Fibroblast of pulmonary artery (primary cell): ENCODE data around the gene TUBGCP6.

Experiments used
- DNase-seq: peaks from one replicate; pipeline ENCODE4 v3.0.0-alpha.2; 2010; ENCODE audit warnings: low read depth
- H3K4me3 ChIP-seq: replicated peaks from 2 replicates; pipeline ENCODE4 v1.5.1; 2011; ENCODE audit warnings: low read depth, mild to moderate bottlenecking, control low read depth, low read length, moderate library complexity
- TF ChIP-seq, protein P1 (sequence below): IDR thresholded peaks from 2 replicates; pipeline ENCODE4 v1.5.1; 2011; ENCODE audit warnings: mild to moderate bottlenecking, control low read depth, low read length, inconsistent platforms; ENCODE audit errors: missing control alignments

Gene TUBGCP6

DNA sequence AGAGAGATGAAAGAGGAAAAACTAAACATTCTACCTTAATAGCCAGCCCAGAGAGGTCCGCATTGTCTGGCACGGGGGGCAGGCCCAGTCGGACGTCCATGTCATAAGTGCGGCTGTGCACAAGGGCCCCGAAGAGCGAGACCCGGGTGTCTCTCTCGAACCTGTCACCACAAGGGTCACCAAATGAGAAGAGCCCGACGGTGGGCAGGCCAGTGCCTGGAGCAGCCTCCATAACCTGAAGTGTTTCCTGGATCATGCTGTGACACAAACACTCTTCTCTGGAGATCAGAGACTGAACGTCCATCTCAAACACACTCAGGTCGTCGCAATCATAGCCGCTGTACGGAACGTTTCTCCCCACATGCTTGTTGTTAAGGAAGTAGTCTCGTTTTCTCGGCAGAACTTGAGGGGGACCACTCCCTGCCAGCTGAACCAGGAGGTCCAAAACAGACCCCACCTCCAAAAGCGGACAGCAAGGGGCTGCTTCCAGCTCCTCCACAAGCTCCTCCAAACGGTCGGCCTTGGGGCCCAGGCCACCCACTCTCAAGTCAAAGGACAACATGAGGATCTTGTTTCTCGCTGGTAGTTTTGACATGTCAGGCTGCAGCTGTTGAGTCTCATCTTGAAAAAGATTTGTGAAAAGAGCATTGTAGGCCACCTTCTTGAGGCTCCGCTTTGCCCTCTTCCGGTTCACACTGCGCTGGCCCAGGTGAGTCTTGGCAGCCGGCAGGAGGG, 971 bp downstream of the TUBGCP6 start:
- DNase-seq, result no peak
- TF ChIP-seq, protein P1, sequence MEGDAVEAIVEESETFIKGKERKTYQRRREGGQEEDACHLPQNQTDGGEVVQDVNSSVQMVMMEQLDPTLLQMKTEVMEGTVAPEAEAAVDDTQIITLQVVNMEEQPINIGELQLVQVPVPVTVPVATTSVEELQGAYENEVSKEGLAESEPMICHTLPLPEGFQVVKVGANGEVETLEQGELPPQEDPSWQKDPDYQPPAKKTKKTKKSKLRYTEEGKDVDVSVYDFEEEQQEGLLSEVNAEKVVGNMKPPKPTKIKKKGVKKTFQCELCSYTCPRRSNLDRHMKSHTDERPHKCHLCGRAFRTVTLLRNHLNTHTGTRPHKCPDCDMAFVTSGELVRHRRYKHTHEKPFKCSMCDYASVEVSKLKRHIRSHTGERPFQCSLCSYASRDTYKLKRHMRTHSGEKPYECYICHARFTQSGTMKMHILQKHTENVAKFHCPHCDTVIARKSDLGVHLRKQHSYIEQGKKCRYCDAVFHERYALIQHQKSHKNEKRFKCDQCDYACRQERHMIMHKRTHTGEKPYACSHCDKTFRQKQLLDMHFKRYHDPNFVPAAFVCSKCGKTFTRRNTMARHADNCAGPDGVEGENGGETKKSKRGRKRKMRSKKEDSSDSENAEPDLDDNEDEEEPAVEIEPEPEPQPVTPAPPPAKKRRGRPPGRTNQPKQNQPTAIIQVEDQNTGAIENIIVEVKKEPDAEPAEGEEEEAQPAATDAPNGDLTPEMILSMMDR, result no peak
- peak overlapping the region; percentile 97 for H3K4me3 ChIP-seq

DNA sequence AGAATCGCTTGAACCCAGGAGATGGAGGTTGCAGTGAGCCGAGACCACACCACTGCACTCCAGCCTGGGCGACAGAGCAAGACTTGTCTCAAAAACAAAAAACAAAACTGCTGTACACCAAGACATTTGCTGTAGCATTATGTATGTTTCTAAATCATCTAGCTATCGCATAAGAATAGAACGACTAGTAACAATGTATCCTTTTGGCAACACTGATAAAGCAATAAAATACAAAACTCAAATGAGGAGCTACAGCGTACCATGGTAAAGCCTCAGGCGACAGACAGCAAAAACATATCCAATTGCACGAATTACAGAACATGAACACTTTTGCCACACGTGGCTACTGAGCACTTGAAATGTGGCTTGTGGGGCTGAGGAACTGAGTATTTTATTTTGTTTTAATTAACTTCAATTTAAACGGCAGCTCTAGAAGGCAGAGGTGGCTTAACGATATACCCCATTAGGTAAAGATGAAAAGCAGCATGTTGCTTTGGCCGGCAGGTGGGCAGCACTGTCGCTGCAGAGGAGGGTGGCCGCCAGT, 2.3 kb downstream of the TUBGCP6 start:
- H3K4me3 ChIP-seq, result peak overlapping the region; percentile 97
- DNase-seq, result no peak
- TF ChIP-seq, protein P1, result no peak

DNA sequence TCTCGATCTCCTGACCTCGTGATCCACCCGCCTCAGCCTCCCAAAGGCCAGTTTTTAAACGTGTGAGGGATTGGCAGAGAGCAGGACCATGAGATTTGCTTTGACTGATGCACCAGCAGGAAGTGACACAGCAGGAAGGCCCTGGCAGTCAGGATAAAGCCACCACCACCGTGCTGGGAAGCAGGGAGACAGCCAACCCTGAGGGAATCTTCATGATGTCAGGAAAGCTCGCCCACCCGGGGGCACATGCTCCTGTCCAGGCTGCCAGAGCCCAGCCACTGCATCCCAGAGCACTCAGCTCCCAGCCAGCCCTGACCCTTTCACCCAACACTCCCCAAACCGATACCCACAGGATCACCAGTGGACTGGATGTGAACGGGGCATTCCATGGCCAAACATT, 6.1 kb downstream of the TUBGCP6 start:
- H3K4me3 ChIP-seq, result no peak overlapping the region
- DNase-seq, result no peak
- TF ChIP-seq, protein P1, result no peak

DNA sequence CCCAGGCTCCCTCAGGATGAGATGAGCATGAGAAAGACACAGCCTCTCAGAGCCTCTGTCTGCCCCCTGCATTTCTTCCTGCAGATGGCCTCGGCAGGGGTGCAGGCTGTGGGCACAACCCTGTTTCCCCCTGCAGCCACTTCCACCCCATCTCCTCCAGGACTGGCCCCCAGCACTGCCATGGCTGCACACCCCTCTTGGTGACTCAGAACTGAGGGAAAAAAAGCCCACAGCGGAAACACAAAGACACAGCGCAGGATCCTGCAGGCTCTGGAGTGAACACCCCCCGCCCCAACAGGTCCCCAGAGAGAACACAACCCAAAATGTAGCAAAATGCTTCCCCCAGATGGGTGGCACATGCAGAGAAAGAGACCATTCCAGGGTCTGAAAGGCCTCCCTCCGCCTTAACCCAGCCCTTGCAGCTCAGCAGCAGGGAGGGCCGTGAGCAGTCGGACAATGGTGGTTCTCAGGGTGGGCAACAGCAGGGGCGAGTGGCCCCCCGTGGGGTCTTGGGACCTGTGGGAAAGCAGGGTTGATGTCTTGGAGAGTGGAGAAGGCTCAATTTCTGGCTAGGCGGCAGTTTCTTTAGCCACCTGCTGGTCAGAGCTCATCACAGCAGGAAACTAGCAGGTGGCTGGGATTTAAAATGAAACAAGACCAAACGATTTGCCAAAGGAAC, 8.0 kb downstream of the TUBGCP6 start:
- no peak overlapping the region for H3K4me3 ChIP-seq
- peak; percentile 44 for DNase-seq
- TF ChIP-seq, protein P1, result peak; percentile 46

DNA sequence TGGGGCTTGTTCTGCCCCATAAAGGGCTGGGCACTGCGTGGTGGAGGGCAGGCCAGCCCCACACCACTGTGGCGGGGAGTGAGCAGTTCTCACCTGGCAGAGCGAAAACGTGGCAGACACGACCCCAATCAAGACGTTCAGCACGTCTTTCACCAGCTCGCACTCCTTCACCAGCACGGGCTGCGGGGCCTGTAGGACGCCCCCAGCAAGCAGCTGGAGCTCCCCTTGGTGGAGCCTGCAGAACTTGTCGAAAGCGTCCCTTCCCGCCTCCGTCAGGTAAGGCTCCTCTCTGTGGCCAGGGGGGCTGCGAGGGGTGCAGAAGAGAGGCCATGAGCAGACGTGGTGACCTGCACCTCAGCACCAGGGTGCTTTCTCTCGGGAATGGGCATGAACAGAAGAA, 11.6 kb downstream of the TUBGCP6 start:
- no peak for DNase-seq
- TF ChIP-seq, protein P1, result no peak
- H3K4me3 ChIP-seq, result no peak overlapping the region

DNA sequence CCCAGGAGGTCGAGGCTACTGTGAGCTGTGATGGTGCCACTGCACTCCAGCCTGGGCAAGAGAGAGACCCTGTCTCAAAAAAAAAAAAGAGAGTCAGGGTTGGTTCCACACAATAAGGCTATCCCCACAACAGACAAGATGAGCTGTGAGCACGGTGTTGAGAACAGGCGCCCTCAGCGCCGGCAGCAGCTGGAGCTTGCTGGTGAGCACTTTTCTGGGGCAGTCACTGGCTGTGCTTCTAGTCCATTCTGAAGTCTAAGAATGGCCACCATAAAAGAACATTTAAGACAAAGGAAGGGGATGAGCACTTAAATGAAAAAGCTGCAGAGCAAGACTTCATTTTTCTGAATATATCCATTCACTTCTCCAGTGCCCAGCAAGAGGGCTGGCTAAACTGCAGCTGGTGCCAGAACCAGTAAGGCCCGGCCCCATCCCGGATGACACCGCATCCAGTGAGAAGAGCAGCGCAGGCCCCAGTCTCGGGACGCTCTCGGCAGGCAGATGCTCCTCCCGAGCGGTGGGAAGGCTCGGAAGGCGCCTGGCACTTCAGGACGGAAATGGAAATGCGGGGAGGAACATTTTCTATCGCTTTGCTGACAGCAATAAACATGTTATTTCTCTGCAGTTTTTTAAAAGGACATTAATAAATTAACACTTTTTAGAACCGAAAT, 12.2 kb downstream of the TUBGCP6 start:
- no peak for DNase-seq
- TF ChIP-seq, protein P1, result no peak
- no peak overlapping the region for H3K4me3 ChIP-seq
